Uterus (tissue), 4 donors: ENCODE measurements around the gene XBP1. TPM values are rescaled to one million over a fixed set of nuclear protein-coding genes. Genes with fewer than 3 reads are reported as not detected.
"Not testable (repeated sequence)": the region's sequence is repeated elsewhere in the genome, so short reads cannot be mapped to it uniquely, and the experiment has no call there.

Experiments
- DNase-seq, 2 donors: peaks; one replicate each; pipeline ENCODE4 v3.0.0-alpha.2; 2019 to 2020
- H3K27ac ChIP-seq, 2 donors: fragments of 200-600 bp; sonication (generic); 1 replicate in 1 of 2; 2 replicates in 1 of 2; pipeline ENCODE4 v1.5.1; 2016 to 2018
- H3K27me3 ChIP-seq, 2 donors: fragments of 200-600 bp; sonication (generic); one replicate each; pipeline ENCODE4 v1.5.1; 2018 to 2019; ENCODE audit warnings: control low read depth in 1 of 2
- H3K36me3 ChIP-seq, 2 donors: fragments of 200-600 bp; sonication (generic); one replicate each; pipeline ENCODE4 v1.5.1; 2019; ENCODE audit warnings: control low read depth in 1 of 2
- H3K4me1 ChIP-seq, 2 donors: fragments of 200-600 bp; sonication (generic); one replicate each; pipeline ENCODE4 v1.5.1; 2018 to 2019; ENCODE audit warnings: control low read depth in 1 of 2
- H3K4me3 ChIP-seq, 2 donors: fragments of 200-600 bp; sonication (generic); 1 replicate in 1 of 2; 2 replicates in 1 of 2; pipeline ENCODE4 v1.5.1; 2018 to 2019; ENCODE audit warnings: mild to moderate bottlenecking in 1 of 2
- H3K9me3 ChIP-seq, 2 donors: fragments of 200-600 bp; sonication (generic); one replicate each; pipeline ENCODE4 v1.5.1; 2019; ENCODE audit warnings: control low read depth in 1 of 2
- CTCF ChIP-seq, 4 experiments: fragments of 200-600 bp in 2 of 4; fragments of 450-650 bp in 2 of 4; sonication (generic) in 2 of 4; IDR thresholded peaks; one replicate each; pipeline ENCODE4 v1.5.1; 2016 to 2019; ENCODE audit warnings: antibody characterized with exemption in 4 of 4, mild to moderate bottlenecking in 2 of 4, moderate library complexity in 1 of 4
- POLR2A ChIP-seq, 2 donors: fragments of 450-650 bp; IDR thresholded peaks; one replicate each; pipeline ENCODE4 v1.6.1; 2016; ENCODE audit warnings: antibody characterized with exemption in 2 of 2, mild to moderate bottlenecking in 1 of 2, moderate library complexity in 1 of 2
- intact Hi-C: fragments of 100-400 bp; cut with DNase I; formaldehyde crosslinking; loops from one replicate; pipeline ENCODE4 v1.15.1; 2023; ENCODE audit warnings: low total_unique reads
- total RNA-seq, 4 donors: library from RNA; depleted of rRNA in 3 of 4; stranded (reverse); fragments of >200 nt in 3 of 4; gene quantifications; one replicate each; pipeline versions ENCODE4 v1.1.0 to v1.2.4, GENCODE V29; 2014 to 2023
- donor health status: DM: yes; HTN: yes; CAD: no.

Gene XBP1
- total RNA-seq, 4 donors from 2014 or later: 64.0 to 231 (median 163) TPM

- Histone ChIP-seq H3K9me3 (no peaks in the 10 kb centered on the region), H3K27me3 (no peaks in the 10 kb centered on the region), H3K36me3 (no peaks in the 10 kb centered on the region), H3K4me3 (no peak overlapping the region), H3K4me1 (peaks cover 0 to 3% of the 10 kb centered on the region in 2 donors), H3K27ac (no peak overlapping the region)
- intact Hi-C loops: no loop called here
- TF ChIP-seq POLR2A (IDR thresholded peaks at IDR 0.05) (no peak), CTCF (IDR thresholded peaks at IDR 0.05) (no peak)
- DNase-seq: no peak
Observed at GRCh38 chr22:28769394-28770085, 30.8 kb downstream of the XBP1 start.

GRCh38 chr22:28768701-28769393, 31.5 kb downstream of the XBP1 start:
- Histone ChIP-seq H3K4me1 (peaks cover 0 to 3% of the 10 kb centered on the region in 2 donors), H3K27ac (no peak overlapping the region), H3K4me3 (no peak overlapping the region), H3K36me3 (no peaks in the 10 kb centered on the region), H3K9me3 (no peaks in the 10 kb centered on the region), H3K27me3 (no peaks in the 10 kb centered on the region)
- DNase-seq: no peak
- TF ChIP-seq CTCF (IDR thresholded peaks at IDR 0.05) (no peak), POLR2A (IDR thresholded peaks at IDR 0.05) (no peak)
- intact Hi-C loops: no loop called here

GRCh38 chr22:28766628-28767027, 33.7 kb downstream of the XBP1 start:
- Histone ChIP-seq H3K36me3 (no peaks in the 10 kb centered on the region), H3K4me1 (no peaks in the 10 kb centered on the region), H3K9me3 (no peaks in the 10 kb centered on the region), H3K4me3 (no peak overlapping the region), H3K27me3 (no peaks in the 10 kb centered on the region), H3K27ac (no peak overlapping the region)
- DNase-seq: no peak
- intact Hi-C loops: no loop called here
- no peak for TF ChIP-seq POLR2A (IDR thresholded peaks at IDR 0.05)
- no peak for TF ChIP-seq CTCF (IDR thresholded peaks at IDR 0.05)

- H3K4me3 ChIP-seq, H3K36me3 ChIP-seq, H3K9me3 ChIP-seq, DNase-seq, H3K27me3 ChIP-seq, H3K27ac ChIP-seq, H3K4me1 ChIP-seq, intact Hi-C loops: not testable (repeated sequence)
Observed at GRCh38 chr22:28762000-28762399, 38.4 kb downstream of the XBP1 start.

GRCh38 chr22:28761449-28761755, 39.0 kb downstream of the XBP1 start:
- Histone ChIP-seq H3K4me1 (no peaks in the 10 kb centered on the region), H3K36me3 (no peaks in the 10 kb centered on the region), H3K9me3 (no peaks in the 10 kb centered on the region), H3K27ac (no peak overlapping the region), H3K27me3 (no peaks in the 10 kb centered on the region), H3K4me3 (no peak overlapping the region)
- intact Hi-C loops: no loop called here
- TF ChIP-seq CTCF (IDR thresholded peaks at IDR 0.05) (no peak), POLR2A (IDR thresholded peaks at IDR 0.05) (no peak)
- no peak for DNase-seq
